ENCODE data around the gene SQSTM1. TPM values are rescaled to one million over a fixed set of nuclear protein-coding genes. Genes with fewer than 3 reads are reported as not detected.
"Not testable (repeated sequence)": the region's sequence is repeated elsewhere in the genome, so short reads cannot be mapped to it uniquely, and the experiment has no call there.

The SQSTM1 gene
- total RNA-seq, 1 experiment from 2014 or later = 985 TPM

- ATAC-seq (no peak), DNase-seq (ENCODE audit: low read depth, low spot score) (no peak)
- ChIA-PET POLR2A (no interaction called here), CTCF (no interaction called here)
- Histone ChIP-seq H3K27me3 (ENCODE audit: control insufficient read depth, insufficient read depth, low read length) (no peaks in the 10 kb centered on the region), H3K4me1 (ENCODE audit: control insufficient read depth, insufficient read depth, low read length) (peaks cover 44% of the 10 kb centered on the region), H3K4me3 (ENCODE audit: low read depth in 2 of 2, low read length in 2 of 2) (no peak overlapping the region), H3K9me3 (ENCODE audit: control insufficient read depth, insufficient read depth, low read depth, low read length) (no peaks in the 10 kb centered on the region), H3K27ac (ENCODE audit: low read length) (no peak overlapping the region; the same call in 1 of the 2 replicates), H3K36me3 (ENCODE audit: control insufficient read depth, insufficient read depth, low read length) (peaks cover 20% of the 10 kb centered on the region)
- no TSS peak for BruUV-seq (replicated peaks)
- TF ChIP-seq TCF7L2 (IDR thresholded peaks at IDR 0.05; ENCODE audit: low read depth, low read length) (no peak), CTCF (IDR thresholded peaks at IDR 0.05) (no peak), REST (IDR thresholded peaks at IDR 0.05; ENCODE audit: insufficient read depth in 1 of 2, low read depth in 2 of 2, low read length in 1 of 2) (no peak), POLR2AphosphoS5 (IDR thresholded peaks at IDR 0.05; ENCODE audit: low read depth, low read length) (no peak), SIN3A (IDR thresholded peaks at IDR 0.05; ENCODE audit: borderline replicate concordance, insufficient read depth, low read depth, low read length) (no peak)
- intact Hi-C loops (cut with micrococcal nuclease; ENCODE audit: unreplicated experiment) (no loop called here), in situ Hi-C loops (cut with HindIII; ENCODE audit: low pct_unique_long_range_greater_than_20kb, low sequenced_read_pairs) (no loop called here)
These were observed 13.0 kb downstream of the SQSTM1 start for GRCh38 chr5:179833709-179834070.

- DNase-seq (ENCODE audit: low read depth, low spot score) (no peak), ATAC-seq (no peak)
- intact Hi-C loops (cut with micrococcal nuclease; ENCODE audit: unreplicated experiment) (no loop called here), in situ Hi-C loops (cut with HindIII; ENCODE audit: low pct_unique_long_range_greater_than_20kb, low sequenced_read_pairs) (no loop called here)
- CTCF ChIA-PET = no interaction called here
- no peak for TF ChIP-seq TCF7L2 (IDR thresholded peaks at IDR 0.05; ENCODE audit: low read depth, low read length)
- TF ChIP-seq CTCF (IDR thresholded peaks at IDR 0.05) = no peak
- no peak for TF ChIP-seq REST (IDR thresholded peaks at IDR 0.05; ENCODE audit: insufficient read depth in 1 of 2, low read depth in 2 of 2, low read length in 1 of 2)
- no peak for TF ChIP-seq SIN3A (IDR thresholded peaks at IDR 0.05; ENCODE audit: borderline replicate concordance, insufficient read depth, low read depth, low read length)
- no peak for TF ChIP-seq POLR2AphosphoS5 (IDR thresholded peaks at IDR 0.05; ENCODE audit: low read depth, low read length)
- Histone ChIP-seq H3K36me3 (ENCODE audit: control insufficient read depth, insufficient read depth, low read length) (peaks cover 19% of the 10 kb centered on the region), H3K4me3 (ENCODE audit: low read depth in 2 of 2, low read length in 2 of 2) (no peak overlapping the region), H3K9me3 (ENCODE audit: control insufficient read depth, insufficient read depth, low read depth, low read length) (no peaks in the 10 kb centered on the region), H3K4me1 (ENCODE audit: control insufficient read depth, insufficient read depth, low read length) (peaks cover 40% of the 10 kb centered on the region), H3K27me3 (ENCODE audit: control insufficient read depth, insufficient read depth, low read length) (no peaks in the 10 kb centered on the region), H3K27ac (ENCODE audit: low read length) (no peak overlapping the region)
- POLR2A ChIA-PET = no interaction called here
- BruUV-seq (replicated peaks) = no TSS peak
These were observed 13.4 kb downstream of the SQSTM1 start for GRCh38 chr5:179834120-179834519.

GRCh38 chr5:179834871-179835270, 14.2 kb downstream of the SQSTM1 start:
- CTCF ChIA-PET; H3K27ac ChIP-seq (ENCODE audit: low read length); H3K27me3 ChIP-seq (ENCODE audit: control insufficient read depth, insufficient read depth, low read length); in situ Hi-C loops (cut with HindIII; ENCODE audit: low pct_unique_long_range_greater_than_20kb, low sequenced_read_pairs); DNase-seq (ENCODE audit: low read depth, low spot score); ATAC-seq; H3K4me3 ChIP-seq (ENCODE audit: low read depth in 2 of 2, low read length in 2 of 2); POLR2A ChIA-PET; BruUV-seq (replicated peaks); intact Hi-C loops (cut with micrococcal nuclease; ENCODE audit: unreplicated experiment); H3K9me3 ChIP-seq (ENCODE audit: control insufficient read depth, insufficient read depth, low read depth, low read length): not testable (repeated sequence)
- H3K4me1 ChIP-seq (ENCODE audit: control insufficient read depth, insufficient read depth, low read length) = peaks cover 39% of the 10 kb centered on the region
- peaks cover 17% of the 10 kb centered on the region for H3K36me3 ChIP-seq (ENCODE audit: control insufficient read depth, insufficient read depth, low read length)

All from Panc1 (cell line).